ENCODE results near the gene THAP12. TPM values are rescaled to one million over a fixed set of nuclear protein-coding genes. Genes with fewer than 3 reads are reported as not detected.
"Not testable (repeated sequence)": the region's sequence is repeated elsewhere in the genome, so short reads cannot be mapped to it uniquely, and the experiment has no call there.

The THAP12 gene, protein sequence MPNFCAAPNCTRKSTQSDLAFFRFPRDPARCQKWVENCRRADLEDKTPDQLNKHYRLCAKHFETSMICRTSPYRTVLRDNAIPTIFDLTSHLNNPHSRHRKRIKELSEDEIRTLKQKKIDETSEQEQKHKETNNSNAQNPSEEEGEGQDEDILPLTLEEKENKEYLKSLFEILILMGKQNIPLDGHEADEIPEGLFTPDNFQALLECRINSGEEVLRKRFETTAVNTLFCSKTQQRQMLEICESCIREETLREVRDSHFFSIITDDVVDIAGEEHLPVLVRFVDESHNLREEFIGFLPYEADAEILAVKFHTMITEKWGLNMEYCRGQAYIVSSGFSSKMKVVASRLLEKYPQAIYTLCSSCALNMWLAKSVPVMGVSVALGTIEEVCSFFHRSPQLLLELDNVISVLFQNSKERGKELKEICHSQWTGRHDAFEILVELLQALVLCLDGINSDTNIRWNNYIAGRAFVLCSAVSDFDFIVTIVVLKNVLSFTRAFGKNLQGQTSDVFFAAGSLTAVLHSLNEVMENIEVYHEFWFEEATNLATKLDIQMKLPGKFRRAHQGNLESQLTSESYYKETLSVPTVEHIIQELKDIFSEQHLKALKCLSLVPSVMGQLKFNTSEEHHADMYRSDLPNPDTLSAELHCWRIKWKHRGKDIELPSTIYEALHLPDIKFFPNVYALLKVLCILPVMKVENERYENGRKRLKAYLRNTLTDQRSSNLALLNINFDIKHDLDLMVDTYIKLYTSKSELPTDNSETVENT
- 61.8 and 94.8 TPM in 2 replicates for total RNA-seq (2014; rRNA removed; shearing (Covaris generic))

DNA sequence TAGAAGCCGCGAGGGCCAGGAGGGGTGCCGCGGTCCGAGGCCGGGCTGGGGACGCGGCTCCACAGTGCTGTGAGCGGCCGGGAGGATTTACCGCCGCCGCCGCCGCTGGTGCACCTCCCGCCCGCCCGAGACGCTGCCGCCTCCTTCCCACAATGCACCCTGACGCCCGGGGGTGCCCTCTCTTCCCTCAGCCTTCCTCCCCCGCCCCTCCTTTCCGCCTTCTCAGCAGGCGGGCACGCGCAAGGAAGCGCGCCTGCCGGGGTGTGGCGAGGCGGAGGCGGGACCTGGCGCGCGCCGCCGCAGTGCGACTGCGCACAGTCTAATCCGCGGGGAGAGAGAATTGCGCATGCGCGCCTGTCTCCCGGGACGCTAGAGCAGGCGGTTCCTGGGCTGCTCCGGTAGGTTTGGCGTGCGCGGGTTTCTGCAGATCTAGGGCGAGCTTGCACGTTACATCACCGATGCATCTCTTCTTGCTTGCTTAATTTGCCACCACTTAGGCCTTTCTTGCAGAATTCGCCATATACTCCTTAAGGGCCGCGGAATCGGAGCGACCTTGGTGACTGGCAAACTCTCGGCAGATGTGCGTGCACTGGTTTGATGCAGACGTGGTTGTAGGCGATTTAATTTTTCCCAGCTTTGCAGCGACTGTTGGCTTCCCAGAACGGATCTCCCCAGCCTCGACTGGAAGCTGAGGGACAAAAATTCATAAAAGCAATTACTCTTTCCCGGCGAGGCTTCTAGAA lies at the start of gene THAP12, which contains the start of gene GVQW3:
THAP12 (minus strand) TSS at position 156 of the 743 bp plus-strand sequence. CDS start 296 bp downstream, outside the sequence.
GVQW3 (plus strand) TSS at position 347 of the 743 bp plus-strand sequence. CDS start 506 bp downstream, outside the sequence.
- peak; percentile 93 for DNase-seq (ENCODE audit: low spot score)

- DNase-seq (ENCODE audit: low spot score) = no peak
Observed at GRCh38 chr11:76426660-76427059, 45.7 kb upstream of the THAP12 start.

- no peak for DNase-seq (ENCODE audit: low spot score)
Observed at GRCh38 chr11:76424891-76425290, 44.0 kb upstream of the THAP12 start.

DNA sequence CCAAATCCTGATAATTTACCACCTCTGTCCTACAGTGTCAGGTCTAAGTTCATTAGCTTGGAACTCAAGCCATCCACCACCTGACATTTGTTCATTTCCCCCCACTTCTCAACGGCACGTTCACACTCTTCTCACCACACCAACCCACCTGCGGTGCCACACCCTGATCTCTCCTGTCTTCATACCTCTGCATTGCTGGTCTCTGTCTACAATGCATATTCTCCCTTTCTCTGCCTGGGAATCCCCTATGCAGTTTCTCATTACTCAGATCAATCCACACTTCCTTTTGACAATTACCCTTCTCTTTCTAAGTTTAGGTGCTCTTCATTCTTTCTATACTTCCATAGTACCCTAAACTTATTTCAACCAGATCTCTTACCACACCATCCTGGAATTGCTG lies 43.4 kb upstream of the THAP12 start:
- no peak for DNase-seq (ENCODE audit: low spot score)

DNA sequence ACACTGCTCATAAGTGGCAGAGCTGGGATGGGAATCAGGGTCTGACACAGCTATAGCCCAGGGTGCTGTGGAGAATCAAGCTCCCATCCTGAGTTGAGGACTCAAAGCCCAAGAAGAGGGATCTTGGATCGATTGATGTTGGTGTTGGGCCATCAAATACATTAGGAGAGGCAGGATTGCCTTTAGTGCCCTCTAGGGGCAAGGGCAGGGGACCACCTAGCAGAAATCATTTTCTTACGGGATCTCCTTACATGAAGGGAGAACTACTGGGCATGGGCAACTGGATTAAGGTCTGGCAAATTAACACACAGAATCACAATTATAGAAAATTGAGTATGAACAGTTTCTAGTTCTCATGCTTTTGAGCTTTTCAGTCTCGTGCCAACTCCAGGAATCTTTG lies 39.0 kb upstream of the THAP12 start:
- DNase-seq (ENCODE audit: low spot score) = no peak

DNA sequence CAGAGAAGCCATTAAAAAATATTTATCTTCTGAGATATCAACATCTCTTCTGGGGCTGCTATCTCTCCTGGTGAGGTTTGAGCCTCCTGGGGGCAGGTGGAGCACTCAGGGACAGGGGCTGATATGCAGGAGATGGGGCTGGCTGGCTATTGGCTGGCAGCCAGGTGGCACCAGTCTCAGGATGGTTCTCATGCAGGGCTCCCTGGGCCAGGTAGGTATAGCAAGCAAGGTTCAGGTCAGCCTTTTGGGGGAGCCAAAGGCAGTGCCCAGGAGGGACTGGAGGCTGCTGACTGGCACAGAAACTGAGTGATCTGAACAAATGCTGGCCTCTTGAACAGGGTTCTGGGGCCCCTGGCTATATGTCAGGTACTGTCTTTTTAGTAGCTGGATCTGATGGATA lies 34.1 kb upstream of the THAP12 start:
- no peak for DNase-seq (ENCODE audit: low spot score)

DNA sequence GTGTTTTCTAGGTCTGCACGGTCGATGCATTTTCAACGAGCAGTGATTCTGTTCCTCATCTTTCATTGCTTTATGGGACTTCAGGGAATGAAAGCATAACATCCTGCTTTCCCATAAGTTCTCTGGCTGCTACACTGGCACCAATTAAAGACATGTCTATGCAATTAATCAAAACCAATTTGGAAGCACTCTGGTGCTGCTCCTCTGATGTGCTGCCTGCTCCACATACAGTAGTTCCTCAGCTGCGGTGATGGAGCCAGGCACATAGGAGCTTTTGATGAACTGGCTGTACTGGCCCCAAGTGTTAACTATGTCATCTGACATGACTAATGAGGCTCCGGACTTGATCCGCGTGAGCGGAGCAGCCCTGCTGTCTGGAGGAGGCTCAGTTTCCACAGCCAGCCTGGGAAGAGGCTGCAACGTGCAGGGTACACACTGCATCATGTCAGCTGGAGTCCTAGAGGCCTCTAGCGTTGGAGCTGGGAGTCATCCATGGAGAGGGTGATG lies 30.0 kb upstream of the THAP12 start:
- DNase-seq (ENCODE audit: low spot score) = no peak

GRCh38 chr11:76408171-76408965 lies 27.4 kb upstream of the THAP12 start:
- DNase-seq (ENCODE audit: low spot score) = peak; percentile 4

DNA sequence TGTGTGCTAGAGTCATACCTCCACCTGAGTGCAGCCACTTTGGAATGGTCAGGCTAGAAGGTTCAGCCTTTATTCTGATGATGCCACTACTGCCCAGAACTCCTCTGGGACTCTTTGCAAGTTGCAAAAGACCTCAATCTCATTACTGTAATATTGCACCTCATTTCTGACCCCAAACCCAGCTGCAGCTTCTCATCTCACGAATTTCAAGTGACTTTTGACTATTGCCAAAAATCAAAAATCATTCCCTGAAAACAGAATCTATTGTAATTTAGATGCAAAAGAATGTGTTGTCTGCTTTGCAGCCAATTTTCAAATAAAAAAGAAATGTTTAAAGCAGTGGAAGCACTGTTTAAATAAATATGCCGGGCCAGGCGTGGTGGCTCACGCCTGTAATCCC lies 25.4 kb upstream of the THAP12 start:
- DNase-seq (ENCODE audit: low spot score) = no peak

DNA sequence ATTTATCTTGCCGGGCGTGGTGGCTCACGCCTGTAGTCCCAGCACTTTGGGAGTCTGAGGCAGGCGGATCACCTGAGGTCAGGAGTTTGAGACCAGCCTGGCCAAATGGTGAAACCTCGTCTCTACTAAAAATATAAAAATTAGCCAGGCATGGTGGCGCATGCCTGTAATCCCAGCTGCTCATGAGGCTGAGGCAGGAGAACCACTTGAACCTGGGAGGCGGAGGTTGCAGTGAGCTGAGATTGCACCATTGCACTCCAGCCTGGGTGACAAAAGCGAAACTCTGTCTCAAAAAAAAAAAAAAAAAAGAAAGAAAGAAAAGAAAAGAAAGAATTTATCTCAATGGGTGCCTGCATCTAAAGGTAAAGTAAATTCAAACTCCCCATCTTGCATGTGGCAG lies 20.6 kb upstream of the THAP12 start:
- not testable (repeated sequence) for DNase-seq (ENCODE audit: low spot score)

GRCh38 chr11:76400967-76401366 lies 20.0 kb upstream of the THAP12 start:
- no peak for DNase-seq (ENCODE audit: low spot score)

DNA sequence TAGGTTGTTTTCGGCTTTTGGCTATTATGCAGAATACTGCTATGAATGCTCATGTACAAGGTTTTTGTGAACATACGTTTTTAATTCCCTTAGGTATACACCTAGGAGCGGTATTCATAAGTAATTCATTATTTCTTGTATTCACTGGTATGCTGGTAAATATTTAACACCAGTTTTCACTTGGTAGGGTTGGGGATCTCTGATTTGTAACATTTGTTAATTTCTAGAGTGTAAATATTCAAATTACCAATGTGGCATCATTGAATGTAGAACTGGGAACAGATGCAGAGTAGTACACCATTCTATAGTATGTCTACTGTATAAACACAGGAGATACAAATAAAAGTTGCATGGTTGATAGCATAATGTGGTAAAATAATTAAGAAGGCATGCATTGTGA lies 16.5 kb upstream of the THAP12 start:
- DNase-seq (ENCODE audit: low spot score) = no peak

- no peak for DNase-seq (ENCODE audit: low spot score)
Observed at GRCh38 chr11:76395296-76395695, 14.4 kb upstream of the THAP12 start.

- no peak for DNase-seq (ENCODE audit: low spot score)
Observed at GRCh38 chr11:76394411-76394810, 13.5 kb upstream of the THAP12 start.

DNA sequence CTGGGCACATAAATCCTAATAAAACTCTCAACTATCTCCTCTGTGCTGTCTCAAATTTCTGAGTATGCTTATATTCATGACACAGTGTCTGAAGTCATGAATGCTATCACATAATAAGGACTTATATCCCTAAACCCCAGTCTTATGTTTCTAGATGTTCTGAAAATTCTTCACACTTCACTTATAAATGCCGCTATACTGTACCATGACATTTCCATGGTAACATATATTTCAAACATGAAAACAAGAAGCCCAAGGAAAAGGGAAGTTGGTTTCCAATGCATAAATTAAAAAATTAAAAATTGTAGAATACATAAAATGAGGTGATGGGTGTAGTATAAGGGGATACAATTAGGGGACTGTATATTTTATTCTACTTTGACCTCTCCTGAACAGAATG lies 11.9 kb upstream of the THAP12 start:
- no peak for DNase-seq (ENCODE audit: low spot score)

DNA sequence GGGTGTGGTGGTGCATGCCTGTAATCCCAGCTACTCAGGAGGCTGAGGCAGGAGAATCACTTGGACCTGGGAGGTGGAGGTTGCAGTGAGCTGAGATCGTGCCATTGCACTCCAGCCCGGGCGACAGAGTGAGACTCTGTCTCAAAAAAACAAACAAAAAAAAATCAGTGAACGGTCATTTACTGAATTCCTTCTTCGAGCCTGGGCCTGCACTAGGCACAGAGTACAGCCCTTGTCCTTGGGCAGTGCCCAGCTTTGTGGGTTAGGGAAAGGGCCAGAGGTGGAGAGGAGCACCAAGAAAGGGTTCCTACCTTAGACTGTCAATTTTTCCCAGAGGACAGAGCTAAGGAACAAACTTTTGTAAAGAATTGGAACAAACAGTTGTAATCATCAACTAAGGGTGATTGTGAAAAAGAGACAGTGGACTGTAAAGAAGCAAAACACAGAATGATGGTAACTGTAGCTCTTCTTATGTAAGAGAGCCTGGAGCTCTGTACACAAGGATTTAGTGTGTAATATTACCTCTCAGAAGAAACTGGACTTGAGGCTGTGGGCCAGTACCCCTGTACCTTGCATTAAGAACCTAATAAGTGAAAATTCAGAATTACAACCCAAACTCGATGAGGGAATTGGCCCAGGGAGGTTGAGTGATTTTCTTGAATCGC lies 11.0 kb upstream of the THAP12 start:
- DNase-seq (ENCODE audit: low spot score) = no peak

- peak; percentile 22 for DNase-seq (ENCODE audit: low spot score)
Observed at GRCh38 chr11:76391021-76391420, 10.1 kb upstream of the THAP12 start.

DNA sequence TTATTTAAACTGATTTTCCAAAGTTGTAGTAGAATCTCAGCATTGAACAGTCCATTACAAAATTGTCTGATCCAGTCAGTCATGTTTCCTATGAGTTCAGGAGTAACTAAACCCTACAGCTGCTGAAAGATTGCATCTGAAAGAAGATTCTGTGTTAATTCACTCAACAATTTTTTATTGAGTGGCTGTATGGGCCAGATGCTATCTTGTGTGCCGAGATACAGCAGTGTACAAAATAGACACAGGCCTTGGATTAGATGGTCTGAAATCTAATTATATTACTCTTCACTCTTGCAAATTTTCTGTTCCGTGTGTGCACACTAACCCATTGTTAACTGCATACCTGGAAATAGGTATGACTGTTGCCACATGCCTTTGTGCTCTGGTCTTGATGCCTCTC lies 7.5 kb upstream of the THAP12 start:
- DNase-seq (ENCODE audit: low spot score) = no peak

GRCh38 chr11:76385903-76386302 lies 5.0 kb upstream of the THAP12 start:
- DNase-seq (ENCODE audit: low spot score) = no peak

DNA sequence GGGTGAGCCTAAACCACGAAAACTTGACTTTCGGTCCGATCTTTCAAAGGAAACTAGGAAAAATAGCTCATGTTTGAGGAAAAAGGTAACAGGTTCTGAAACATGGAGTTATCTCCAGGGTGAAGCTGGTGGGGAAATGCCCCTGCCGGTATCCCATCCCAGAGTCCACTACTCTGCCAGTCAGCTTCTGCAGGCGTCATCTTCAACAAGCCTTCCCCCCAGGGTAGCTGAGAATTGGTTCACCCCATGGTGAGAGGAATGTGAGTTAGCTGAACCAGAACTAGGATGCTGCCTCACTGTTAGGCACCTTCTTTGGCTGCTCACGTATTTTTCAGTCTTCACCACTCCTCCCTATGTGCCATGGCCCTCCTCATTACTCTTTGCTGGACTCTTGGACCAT lies 1.3 kb upstream of the THAP12 start:
- DNase-seq (ENCODE audit: low spot score) = no peak

Data from A172 (cell line).